ENCODE results near the gene NAA80. TPM values are rescaled to one million over a fixed set of nuclear protein-coding genes. Genes with fewer than 3 reads are reported as not detected.

NAA80 gene
- total RNA-seq, 1 experiment from 2014 or later: 6.0 TPM

GRCh38 chr3:50324351-50325112, 25.3 kb upstream of the NAA80 start:
- no peak overlapping the region for H4K8ac ChIP-seq (replicated peaks; ENCODE audit: insufficient read length, low read depth, low read length)
- H4K20me1 ChIP-seq (ENCODE audit: control insufficient read depth, insufficient read depth, insufficient read length): no peaks in the 10 kb centered on the region
- H3K79me2 ChIP-seq (ENCODE audit: insufficient read depth, low read length): peaks cover 10% of the 10 kb centered on the region; the same call in 1 of the 2 replicates
- H2BK12ac ChIP-seq (ENCODE audit: insufficient read length, low read depth, low read length): no peak overlapping the region
- peak; percentile 89 for TF ChIP-seq CTCF (conservative IDR thresholded peaks at IDR 0.05)
- H3K9me3 ChIP-seq (ENCODE audit: control insufficient read depth, low read depth, low read length): no peaks in the 10 kb centered on the region
- Mint-ChIP-seq H3K27ac (0 out of 7 replicates have a peak overlapping the region, but pooled peaks of 1 of the 3 experiments have one; percentile 28), H3K4me1 (peaks cover 23 to 41% of the 10 kb centered on the region in 2 experiments), H3K36me3 (ENCODE audit: insufficient read depth in 1 of 3, low read depth in 3 of 3) (peaks cover 18 to 34% (median 19%) of the 10 kb centered on the region in 3 experiments), H3K27me3 (ENCODE audit: low read depth) (no peaks in the 10 kb centered on the region; the same call in 1 of the 2 replicates), H3K9me3 (no peaks in the 10 kb centered on the region), H3K4me3 (peak overlapping the region; percentile 30 to 54; a peak in 4 of 5 replicates)
- H3K4me2 ChIP-seq (ENCODE audit: insufficient read depth, insufficient read length, low read length): no peak overlapping the region
- no peak overlapping the region for H4K5ac ChIP-seq (ENCODE audit: insufficient read length, low read depth, low read length)
- no peak overlapping the region for H2BK15ac ChIP-seq (ENCODE audit: low read depth, low read length)
- no peak overlapping the region for H3T11ph ChIP-seq (ENCODE audit: low read length)
- no peak overlapping the region for H2BK120ac ChIP-seq (ENCODE audit: low read depth, low read length, poor library complexity, severe bottlenecking)
- no peak overlapping the region for H3K23ac ChIP-seq (ENCODE audit: insufficient read length, low read depth, low read length)
- no peak overlapping the region for H2AK5ac ChIP-seq (ENCODE audit: insufficient read length, low read length)
- no peak overlapping the region for H2BK20ac ChIP-seq (ENCODE audit: low read depth, low read length, poor library complexity, severe bottlenecking)
- no peak overlapping the region for H4K91ac ChIP-seq (ENCODE audit: insufficient read length, low read depth, low read length)
- H3K27me3 ChIP-seq (ENCODE audit: insufficient read depth, low read length): no peaks in the 10 kb centered on the region
- WGBS (ENCODE audit: extremely low coverage, insufficient read length, low lambda C conversion rate): no CpG with 5 or more reads among the region's 4 CpGs
- no peak overlapping the region for H3K14ac ChIP-seq (ENCODE audit: insufficient read depth, low read length)
- peak; percentile 90 for DNase-seq
- no peak overlapping the region for H3K27ac ChIP-seq (ENCODE audit: insufficient read length, low read depth, low read length)
- H3K4me1 ChIP-seq (ENCODE audit: insufficient read depth, low read length): peaks cover 6% of the 10 kb centered on the region; the same call in 1 of the 2 replicates
- no peak overlapping the region for H3K18ac ChIP-seq (ENCODE audit: insufficient read length, low read depth, low read length)
- H3K4ac ChIP-seq (ENCODE audit: low read depth, low read length): no peak overlapping the region
- H3K23me2 ChIP-seq (ENCODE audit: insufficient read length, low read depth, low read length, poor library complexity, severe bottlenecking): peaks cover 24% of the 10 kb centered on the region
- no peak overlapping the region for H3K9ac ChIP-seq (ENCODE audit: extremely low read depth, insufficient read length, low read length)
- no peak overlapping the region for H3K56ac ChIP-seq (ENCODE audit: insufficient read length, low read depth, low read length)
- H2BK5ac ChIP-seq (ENCODE audit: insufficient read length, low read length): no peak overlapping the region
- peaks cover 6% of the 10 kb centered on the region for H3K79me1 ChIP-seq (ENCODE audit: insufficient read depth, low read depth, low read length, poor library complexity, severe bottlenecking)
- H2AFZ ChIP-seq (ENCODE audit: low read length): no peak overlapping the region

Measured in H9 (cell line).